Naive B cell (primary cell): ENCODE results near the gene LRRFIP1. TPM values are rescaled to one million over a fixed set of nuclear protein-coding genes. Genes with fewer than 3 reads are reported as not detected.
A peak's percentile ranks its signal among the peaks of the same experiment; 100 is the strongest.

Source experiments
- ATAC-seq, 2 donors: fragments of 150-1000 bp; cut with Tn5 transposase; 2 replicates each; pipeline ENCODE4 v1.10.0; 2021; ENCODE audit warnings: low read depth in 2 of 2, mild to moderate bottlenecking in 2 of 2, moderate library complexity in 2 of 2
- DNase-seq: peaks from one replicate; pipeline ENCODE4 v3.0.0; 2022
- H3K27ac Mint-ChIP-seq, 6 donors: one replicate each; pipeline ENCODE4 v1.8.0; 2020 to 2022; ENCODE audit warnings: mild to moderate bottlenecking in 6 of 6, mixed read lengths in 6 of 6, moderate library complexity in 5 of 6, inconsistent platforms in 2 of 6
- H3K27me3 Mint-ChIP-seq, 3 donors: one replicate each; pipeline ENCODE4 v1.8.0; 2021 to 2022; ENCODE audit warnings: mixed read lengths in 3 of 3, mild to moderate bottlenecking in 1 of 3
- H3K36me3 Mint-ChIP-seq, 2 donors: one replicate each; pipeline ENCODE4 v1.8.0; 2020 to 2022; ENCODE audit warnings: mixed read lengths in 2 of 2, inconsistent platforms in 1 of 2, mild to moderate bottlenecking in 1 of 2
- H3K4me1 Mint-ChIP-seq, 3 donors: one replicate each; pipeline ENCODE4 v1.8.0; 2020 to 2022; ENCODE audit warnings: mixed read lengths in 3 of 3, inconsistent platforms in 1 of 3, mild to moderate bottlenecking in 1 of 3, moderate library complexity in 1 of 3
- H3K4me3 Mint-ChIP-seq, 8 donors: one replicate each; pipeline ENCODE4 v1.8.0; 2020 to 2022; ENCODE audit warnings: mild to moderate bottlenecking in 8 of 8, mixed read lengths in 8 of 8, moderate library complexity in 8 of 8, inconsistent platforms in 2 of 8
- H3K9me3 Mint-ChIP-seq, 7 donors: one replicate each; pipeline ENCODE4 v1.8.0; 2020 to 2022; ENCODE audit warnings: mixed read lengths in 7 of 7, mild to moderate bottlenecking in 5 of 7, inconsistent platforms in 2 of 7, moderate library complexity in 1 of 7
- polyA plus RNA-seq, 6 donors: library from polyadenylated mRNA; unstranded; fragments of 300-500 nt; fragmentation: Illumina TruSeq; gene quantifications; one replicate each; pipeline ENCODE4 v1.2.3, GENCODE V29; 2021; ENCODE audit warnings: low read depth in 6 of 6

The LRRFIP1 gene
- polyA plus RNA-seq, 6 donors from 2014 or later: 45.8 to 88.7 (median 68.2) TPM

- H3K9me3 Mint-ChIP-seq: no peaks in the 10 kb centered on the region
- peak; percentile 39 for DNase-seq
- peak; percentile 6 to 15 for ATAC-seq
- H3K27ac Mint-ChIP-seq: peak overlapping the region; percentile 88 to 99 (median 96)
- H3K27me3 Mint-ChIP-seq: no peaks in the 10 kb centered on the region
- peaks cover 72 to 83% (median 83%) of the 10 kb centered on the region in 3 donors for H3K4me1 Mint-ChIP-seq
- no peaks in the 10 kb centered on the region for H3K36me3 Mint-ChIP-seq
- peak overlapping the region; percentile 75 to 95 (median 82) for H3K4me3 Mint-ChIP-seq
Measured at GRCh38 chr2:237696461-237696860, 69.1 kb downstream of the LRRFIP1 start.

DNA sequence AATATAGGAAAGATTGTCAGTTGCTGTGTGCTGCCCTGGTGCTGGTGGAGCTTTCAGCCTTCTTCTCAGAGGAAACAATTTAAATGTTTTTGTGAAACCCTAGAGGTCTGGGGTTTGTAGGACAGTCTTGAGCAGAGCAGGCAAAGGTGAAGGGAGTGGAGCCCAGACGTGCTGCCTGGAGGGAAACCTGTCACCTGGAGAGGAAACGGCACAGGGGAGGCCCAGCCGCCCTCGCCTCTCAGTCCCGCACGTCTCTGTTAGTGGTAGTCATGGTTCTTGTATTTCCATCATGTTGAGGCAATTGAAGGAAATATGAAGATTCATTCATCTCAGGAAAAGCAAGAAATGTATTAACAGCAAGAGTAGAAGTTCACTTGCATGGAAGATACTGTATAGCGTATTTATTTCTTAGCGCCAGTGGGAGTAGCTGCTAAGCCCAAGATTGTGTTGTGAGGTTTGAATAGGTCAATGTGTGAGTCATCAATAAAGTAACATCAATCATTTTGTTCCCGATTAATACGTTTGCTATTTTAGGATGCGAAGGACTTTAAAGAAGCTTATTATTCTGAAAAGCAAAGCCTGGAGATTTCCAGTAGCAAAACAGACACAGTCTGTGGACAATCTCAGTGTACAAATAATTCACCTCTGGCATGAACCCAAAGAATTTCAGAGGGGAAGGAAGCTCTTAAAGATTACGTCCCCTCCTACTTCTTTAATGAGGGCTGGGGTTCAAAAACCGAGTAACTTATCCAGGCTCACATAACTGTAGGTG is 70.4 kb downstream of the LRRFIP1 start:
- ATAC-seq: no peak

GRCh38 chr2:237698358-237698694 is 70.9 kb downstream of the LRRFIP1 start:
- H3K27me3 Mint-ChIP-seq: no peaks in the 10 kb centered on the region
- peak overlapping the region in 7 of 8 donors; percentile 19 to 95 (median 65) for H3K4me3 Mint-ChIP-seq
- DNase-seq: no peak
- no peaks in the 10 kb centered on the region for H3K9me3 Mint-ChIP-seq
- no peak for ATAC-seq
- peak overlapping the region; percentile 12 to 93 (median 72) for H3K27ac Mint-ChIP-seq
- no peaks in the 10 kb centered on the region for H3K36me3 Mint-ChIP-seq
- peaks cover 85 to 98% (median 97%) of the 10 kb centered on the region in 3 donors for H3K4me1 Mint-ChIP-seq

More for the DNA sequence above, 70.4 kb downstream of the LRRFIP1 start:
- no peaks in the 10 kb centered on the region for H3K27me3 Mint-ChIP-seq
- no peak for DNase-seq
- H3K9me3 Mint-ChIP-seq: no peaks in the 10 kb centered on the region
- H3K4me1 Mint-ChIP-seq: peaks cover 85 to 97% (median 96%) of the 10 kb centered on the region in 3 donors
- H3K27ac Mint-ChIP-seq: peak overlapping the region; percentile 64 to 97 (median 94)
- H3K4me3 Mint-ChIP-seq: peak overlapping the region; percentile 57 to 95 (median 82)
- no peaks in the 10 kb centered on the region for H3K36me3 Mint-ChIP-seq

DNA sequence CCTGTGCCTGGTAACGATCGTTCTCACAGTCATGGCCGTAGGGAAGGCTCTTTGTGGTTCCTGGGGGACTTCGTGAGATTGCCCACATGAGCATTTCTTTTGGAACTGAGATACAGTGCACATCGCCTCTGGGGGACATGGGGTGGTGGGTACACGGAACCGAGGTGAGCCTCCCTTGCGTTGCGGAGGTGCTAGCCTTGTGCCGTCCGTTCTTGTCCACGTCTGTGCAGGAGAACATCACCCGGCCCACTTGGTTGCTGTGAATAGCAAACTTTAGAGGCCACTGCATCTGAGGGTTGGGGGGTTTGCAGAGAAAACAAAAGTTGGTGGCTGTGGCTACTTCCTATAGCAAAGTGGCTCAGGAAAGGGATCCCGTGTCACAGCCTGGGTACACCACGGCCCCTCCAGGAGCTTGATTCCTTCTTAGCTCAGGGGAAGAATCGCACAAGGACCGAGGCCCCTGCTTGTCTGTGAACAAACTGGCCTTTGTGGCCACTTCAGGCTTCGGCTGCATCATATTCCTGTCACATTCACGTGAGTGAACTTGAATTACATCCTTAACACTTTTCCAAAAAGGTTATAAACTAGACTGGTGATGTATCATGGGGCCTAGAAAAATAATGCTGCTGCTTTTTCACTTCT is 72.6 kb downstream of the LRRFIP1 start:
- H3K4me3 Mint-ChIP-seq: peak overlapping the region; percentile 44 to 91 (median 78)
- DNase-seq (no peak), ATAC-seq (no peak)
- H3K4me1 Mint-ChIP-seq: peaks cover 83 to 98% (median 96%) of the 10 kb centered on the region in 3 donors
- H3K27ac Mint-ChIP-seq: peak overlapping the region; percentile 77 to 96 (median 92)
- H3K9me3 Mint-ChIP-seq: no peaks in the 10 kb centered on the region
- H3K27me3 Mint-ChIP-seq: no peaks in the 10 kb centered on the region
- no peaks in the 10 kb centered on the region for H3K36me3 Mint-ChIP-seq

DNA sequence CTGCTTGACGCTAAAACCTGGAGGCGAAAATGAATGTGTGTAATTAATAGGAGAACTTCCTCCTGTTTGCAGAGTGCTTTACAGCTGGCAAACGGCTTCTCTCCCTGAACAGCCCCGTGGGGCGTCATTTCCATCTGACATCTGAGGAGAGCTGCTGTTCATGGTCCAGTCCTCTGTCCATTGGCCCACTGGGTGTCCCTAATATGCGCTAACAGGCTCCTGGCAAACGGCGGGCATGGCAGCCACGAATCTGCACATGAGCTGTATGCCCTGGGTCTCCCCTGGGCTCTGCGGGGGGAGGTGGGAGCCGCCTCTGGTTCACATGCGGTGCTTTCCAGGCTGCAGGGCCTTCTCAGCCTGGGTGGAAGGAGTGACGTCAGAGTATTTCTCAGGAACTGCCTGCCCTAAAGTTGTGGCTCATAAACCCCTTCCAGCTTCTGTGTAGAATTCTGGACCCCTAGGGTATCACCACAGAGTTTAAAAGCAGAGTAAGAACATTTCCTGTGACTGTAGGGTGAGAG is 73.2 kb downstream of the LRRFIP1 start:
- H3K27me3 Mint-ChIP-seq: no peaks in the 10 kb centered on the region
- H3K27ac Mint-ChIP-seq: peak overlapping the region; percentile 65 to 96 (median 92)
- peak; percentile 71 to 74 for ATAC-seq
- H3K9me3 Mint-ChIP-seq: no peaks in the 10 kb centered on the region
- peaks cover 77 to 98% (median 90%) of the 10 kb centered on the region in 3 donors for H3K4me1 Mint-ChIP-seq
- DNase-seq: peak; percentile 63
- H3K36me3 Mint-ChIP-seq: no peaks in the 10 kb centered on the region
- H3K4me3 Mint-ChIP-seq: peak overlapping the region; percentile 44 to 91 (median 78)

DNA sequence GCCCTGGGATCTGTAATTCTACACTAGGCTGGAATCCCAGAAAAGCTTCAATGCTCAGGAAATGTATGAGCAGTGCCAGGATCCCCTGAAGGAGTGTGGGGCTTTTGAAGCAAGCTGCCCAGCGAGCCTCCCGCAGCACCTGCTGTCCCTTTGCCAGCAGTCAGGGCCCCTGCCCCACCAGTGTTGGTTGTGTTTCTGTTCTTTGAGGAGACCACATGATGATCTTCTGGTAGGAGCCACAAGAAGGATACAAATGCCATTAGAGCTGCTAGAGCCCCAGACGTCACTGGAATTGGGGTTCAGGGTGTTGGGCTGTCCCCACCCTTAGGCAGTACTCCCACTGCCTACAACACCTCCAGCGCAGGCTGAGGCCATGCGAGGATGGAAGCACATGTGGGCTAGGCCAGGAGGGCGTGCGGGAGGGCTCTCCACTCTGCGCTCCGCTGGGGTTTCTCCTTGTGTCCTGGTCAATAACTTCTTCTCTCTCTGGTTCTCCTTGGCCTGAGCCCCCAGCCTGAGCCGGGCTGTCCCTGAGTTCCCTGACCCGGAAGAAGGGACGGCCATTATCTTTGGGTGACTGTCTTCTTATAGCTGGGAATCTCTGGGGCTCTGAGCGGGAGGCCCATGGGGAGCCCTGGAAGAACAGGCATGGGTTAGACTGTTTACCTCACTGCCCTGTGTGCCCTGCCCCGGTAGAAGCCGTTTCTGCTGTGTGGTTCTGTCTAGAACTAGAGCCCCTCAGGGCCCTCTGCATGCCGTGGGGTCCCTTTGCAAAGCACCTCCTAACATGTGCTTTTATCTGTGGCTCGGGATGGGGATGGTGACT is 73.9 kb downstream of the LRRFIP1 start:
- H3K27me3 Mint-ChIP-seq: no peaks in the 10 kb centered on the region
- H3K27ac Mint-ChIP-seq: peak overlapping the region; percentile 82 to 96 (median 93)
- H3K36me3 Mint-ChIP-seq: no peaks in the 10 kb centered on the region
- DNase-seq: no peak
- peaks cover 76 to 98% (median 87%) of the 10 kb centered on the region in 3 donors for H3K4me1 Mint-ChIP-seq
- no peak for ATAC-seq
- H3K4me3 Mint-ChIP-seq: peak overlapping the region in 7 of 8 donors; percentile 60 to 91 (median 81)
- H3K9me3 Mint-ChIP-seq: no peaks in the 10 kb centered on the region

DNA sequence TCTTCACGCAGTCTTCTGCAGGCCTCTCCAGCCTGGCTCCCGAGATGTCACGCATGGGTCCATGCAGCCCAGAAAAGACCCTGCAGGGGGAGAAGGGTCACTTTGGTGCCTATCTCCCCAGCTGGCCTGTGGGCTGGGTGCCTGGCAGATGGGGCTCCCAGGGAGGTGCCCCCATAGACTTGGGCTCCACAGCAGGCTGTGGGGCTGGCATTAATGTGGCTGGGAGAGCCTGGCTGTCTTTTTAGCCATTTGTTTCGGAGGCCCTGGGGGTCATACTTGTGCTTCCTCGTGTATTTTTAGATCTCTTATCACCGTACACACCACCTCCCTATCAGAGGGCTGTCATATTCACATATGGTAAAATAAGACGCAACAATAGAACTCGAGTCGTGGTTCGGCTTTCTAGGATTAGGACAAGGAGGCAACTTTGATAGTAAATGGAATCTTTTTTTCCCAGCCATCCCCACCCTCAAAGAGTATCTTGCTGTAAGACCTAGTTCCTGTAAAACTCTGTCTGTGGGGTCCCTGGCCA is 74.5 kb downstream of the LRRFIP1 start:
- Mint-ChIP-seq H3K9me3 (no peaks in the 10 kb centered on the region), H3K27me3 (no peaks in the 10 kb centered on the region), H3K4me1 (peaks cover 79 to 98% (median 87%) of the 10 kb centered on the region in 3 donors), H3K36me3 (no peaks in the 10 kb centered on the region), H3K27ac (peak overlapping the region in 5 of 6 donors; percentile 82 to 96 (median 93)), H3K4me3 (peak overlapping the region; percentile 60 to 92 (median 84))
- no peak for ATAC-seq
- DNase-seq: no peak

DNA sequence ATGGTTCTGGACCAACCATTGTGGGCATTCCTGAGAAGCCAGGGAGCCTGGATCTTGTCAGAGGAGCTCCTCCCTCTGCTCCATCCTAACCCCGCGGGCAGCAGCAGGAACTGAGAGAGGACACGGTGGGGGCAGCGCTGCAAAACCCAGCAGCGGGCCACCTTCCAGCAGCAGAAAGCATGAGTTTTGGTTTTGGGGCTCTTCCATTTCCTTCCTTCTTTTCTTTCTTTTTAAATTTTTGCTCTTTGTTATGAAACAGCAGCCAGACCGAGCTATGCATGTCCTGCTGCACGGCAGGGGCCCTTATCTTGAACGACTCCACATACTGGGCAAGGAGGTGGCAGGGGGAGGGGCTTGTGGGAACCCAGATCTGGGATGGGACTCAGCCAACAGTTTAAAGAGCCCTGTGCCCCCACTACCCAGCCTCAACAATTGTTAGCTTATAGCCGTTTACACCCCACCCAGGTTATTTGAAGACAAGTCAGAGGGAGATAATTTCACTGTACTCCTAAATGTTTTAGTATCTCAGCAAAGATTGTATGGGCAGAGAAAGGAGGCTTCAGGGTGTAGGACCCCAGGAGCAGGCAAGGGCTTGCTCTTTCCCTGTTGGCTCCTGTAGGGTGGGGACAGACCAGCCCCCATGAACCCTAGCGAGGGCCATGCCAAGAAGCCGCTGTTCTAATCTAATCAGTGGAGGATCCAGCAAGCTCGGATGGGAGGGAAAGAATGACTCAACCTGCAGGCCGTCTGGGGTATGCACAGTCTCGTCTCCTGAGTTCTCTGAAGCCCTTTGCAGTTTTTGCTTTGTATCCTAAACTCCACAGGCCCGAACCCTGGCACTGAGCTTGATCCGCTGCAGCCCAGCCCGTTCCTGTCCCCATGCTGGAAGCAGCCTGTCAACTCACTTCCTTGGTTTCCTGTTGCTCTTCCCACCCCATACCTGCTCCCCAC is 75.3 kb downstream of the LRRFIP1 start:
- DNase-seq (no peak), ATAC-seq (peak in 1 of 2 donors; percentile 22)
- Mint-ChIP-seq H3K9me3 (no peaks in the 10 kb centered on the region), H3K4me1 (peaks cover 79 to 97% (median 87%) of the 10 kb centered on the region in 3 donors), H3K36me3 (no peaks in the 10 kb centered on the region), H3K4me3 (peak overlapping the region; percentile 60 to 92 (median 84)), H3K27ac (peak overlapping the region; percentile 79 to 96 (median 94)), H3K27me3 (no peaks in the 10 kb centered on the region)

- ATAC-seq (no peak), DNase-seq (no peak)
- H3K27ac Mint-ChIP-seq: peak overlapping the region in 5 of 6 donors; percentile 34 to 95 (median 92)
- H3K9me3 Mint-ChIP-seq: no peaks in the 10 kb centered on the region
- no peaks in the 10 kb centered on the region for H3K36me3 Mint-ChIP-seq
- H3K4me3 Mint-ChIP-seq: peak overlapping the region; percentile 60 to 91 (median 80)
- H3K4me1 Mint-ChIP-seq: peaks cover 68 to 85% (median 79%) of the 10 kb centered on the region in 3 donors
- H3K27me3 Mint-ChIP-seq: no peaks in the 10 kb centered on the region
Measured at GRCh38 chr2:237704501-237705434, 77.4 kb downstream of the LRRFIP1 start.

DNA sequence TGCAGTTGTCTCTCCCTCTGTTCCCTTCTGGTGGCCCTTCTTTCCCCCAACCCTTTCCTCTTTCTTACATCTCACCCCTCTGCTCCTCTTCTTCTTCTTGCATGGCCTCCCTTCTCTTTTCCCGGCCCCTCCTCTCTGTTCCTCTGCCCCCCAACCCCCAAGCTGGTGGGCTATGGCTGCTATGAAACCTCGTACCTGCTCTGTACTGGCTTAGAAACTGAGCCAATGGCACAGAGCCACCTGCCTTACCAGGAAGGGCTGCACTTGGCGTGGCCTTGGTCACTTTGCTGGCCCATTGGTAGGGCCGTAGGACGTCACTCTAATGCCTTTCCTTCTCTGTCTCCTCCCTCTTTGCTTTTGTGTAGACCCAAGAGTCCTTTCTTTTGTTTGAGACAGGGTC is 78.9 kb downstream of the LRRFIP1 start:
- H3K9me3 Mint-ChIP-seq: no peaks in the 10 kb centered on the region
- peaks cover 0 to 4% of the 10 kb centered on the region in 2 donors for H3K36me3 Mint-ChIP-seq
- no peak for ATAC-seq
- H3K4me3 Mint-ChIP-seq: peak overlapping the region in 5 of 8 donors; percentile 16 to 70 (median 54)
- no peaks in the 10 kb centered on the region for H3K27me3 Mint-ChIP-seq
- no peak for DNase-seq
- H3K4me1 Mint-ChIP-seq: peaks cover 57 to 70% (median 66%) of the 10 kb centered on the region in 3 donors
- H3K27ac Mint-ChIP-seq: peak overlapping the region in 5 of 6 donors; percentile 53 to 93 (median 84)

- H3K4me1 Mint-ChIP-seq: peaks cover 55 to 68% (median 64%) of the 10 kb centered on the region in 3 donors
- peaks cover 0 to 13% of the 10 kb centered on the region in 2 donors for H3K36me3 Mint-ChIP-seq
- H3K27me3 Mint-ChIP-seq: no peaks in the 10 kb centered on the region
- DNase-seq (no peak), ATAC-seq (no peak)
- peak overlapping the region in 4 of 6 donors; percentile 16 to 89 (median 79) for H3K27ac Mint-ChIP-seq
- H3K9me3 Mint-ChIP-seq: no peaks in the 10 kb centered on the region
- H3K4me3 Mint-ChIP-seq: no peak overlapping the region
Measured at GRCh38 chr2:237708065-237708398, 80.6 kb downstream of the LRRFIP1 start.
